HepG2 (cell line): Measurements from ENCODE around the gene BCAS1. TPM values are rescaled to one million over a fixed set of nuclear protein-coding genes. Genes with fewer than 3 reads are reported as not detected.

ENCODE experiments used
- FUBP1 ChIP-seq: sonication (generic); formaldehyde crosslinking; IDR thresholded peaks from 2 replicates; pipeline ENCODE4 v1.5.1; 2020; ENCODE audit warnings: missing genetic modification reagents, mild to moderate bottlenecking, borderline replicate concordance
- KLF6 ChIP-seq: IDR thresholded peaks from 2 replicates; pipeline ENCODE4 v1.8.0; 2016; ENCODE audit warnings: missing biosample characterization, missing genetic modification reagents
- RCOR2 ChIP-seq: IDR thresholded peaks from 2 replicates; pipeline ENCODE4 v1.6.1; 2016; ENCODE audit warnings: missing biosample characterization, missing genetic modification reagents
- SP140L ChIP-seq: sonication (generic); formaldehyde crosslinking; IDR thresholded peaks from 2 replicates; pipeline ENCODE4 v1.4.0; 2020; ENCODE audit warnings: missing genetic modification reagents, borderline replicate concordance
- polyA plus RNA-seq, 8 experiments: library from polyadenylated mRNA; depleted of rRNA in 3 of 8; stranded (reverse) in 7 of 8; unstranded in 1 of 8; fragments of >200 nt; fragmentation: Illumina TruSeq in 4 of 8; extraction: Trizol in 4 of 8; gene quantifications; 2 replicates each; pipeline versions ENCODE4 v1.2.1 to v1.2.3, GENCODE V29; 2011 to 2016; ENCODE audit warnings: low read depth in 4 of 8, missing spikeins in 1 of 8, mixed read lengths in 1 of 8; ENCODE audit not compliant: insufficient read depth in 1 of 8
- total RNA-seq, 5 experiments: library from RNA; depleted of rRNA; stranded (reverse); fragments of >200 nt; fragmentation: Illumina TruSeq; extraction: Trizol; gene quantifications; 2 replicates each; pipeline ENCODE4 v1.2.3, GENCODE V29; 2016; ENCODE audit warnings: low read depth in 1 of 5
- TF ChIP-seq, protein P1 (sequence below): IDR thresholded peaks from 2 replicates; pipeline ENCODE4 v1.6.1; 2016; ENCODE audit warnings: low read depth, missing genetic modification reagents, missing compliant biosample characterization
- TF ChIP-seq, protein P2 (sequence below): sonication (generic); formaldehyde crosslinking; IDR thresholded peaks from 2 replicates; pipeline ENCODE4 v1.4.0; 2020; ENCODE audit warnings: missing genetic modification reagents, borderline replicate concordance
- TF ChIP-seq, protein P3 (sequence below): sonication (generic); formaldehyde crosslinking; IDR thresholded peaks from 2 replicates; pipeline ENCODE4 v1.5.1; 2020; ENCODE audit warnings: mild to moderate bottlenecking, moderate library complexity, missing genetic modification reagents

BCAS1 gene
- total and polyA plus RNA-seq, 2 of the 13 experiments (the other 11 are each of a cell fraction or from before 2014, with no cell fraction given), result 0.55 to 0.91 TPM

GRCh38 chr20:53946106-53946505 lies 124.3 kb downstream of the BCAS1 start (continued):
- TF ChIP-seq, protein P1, sequence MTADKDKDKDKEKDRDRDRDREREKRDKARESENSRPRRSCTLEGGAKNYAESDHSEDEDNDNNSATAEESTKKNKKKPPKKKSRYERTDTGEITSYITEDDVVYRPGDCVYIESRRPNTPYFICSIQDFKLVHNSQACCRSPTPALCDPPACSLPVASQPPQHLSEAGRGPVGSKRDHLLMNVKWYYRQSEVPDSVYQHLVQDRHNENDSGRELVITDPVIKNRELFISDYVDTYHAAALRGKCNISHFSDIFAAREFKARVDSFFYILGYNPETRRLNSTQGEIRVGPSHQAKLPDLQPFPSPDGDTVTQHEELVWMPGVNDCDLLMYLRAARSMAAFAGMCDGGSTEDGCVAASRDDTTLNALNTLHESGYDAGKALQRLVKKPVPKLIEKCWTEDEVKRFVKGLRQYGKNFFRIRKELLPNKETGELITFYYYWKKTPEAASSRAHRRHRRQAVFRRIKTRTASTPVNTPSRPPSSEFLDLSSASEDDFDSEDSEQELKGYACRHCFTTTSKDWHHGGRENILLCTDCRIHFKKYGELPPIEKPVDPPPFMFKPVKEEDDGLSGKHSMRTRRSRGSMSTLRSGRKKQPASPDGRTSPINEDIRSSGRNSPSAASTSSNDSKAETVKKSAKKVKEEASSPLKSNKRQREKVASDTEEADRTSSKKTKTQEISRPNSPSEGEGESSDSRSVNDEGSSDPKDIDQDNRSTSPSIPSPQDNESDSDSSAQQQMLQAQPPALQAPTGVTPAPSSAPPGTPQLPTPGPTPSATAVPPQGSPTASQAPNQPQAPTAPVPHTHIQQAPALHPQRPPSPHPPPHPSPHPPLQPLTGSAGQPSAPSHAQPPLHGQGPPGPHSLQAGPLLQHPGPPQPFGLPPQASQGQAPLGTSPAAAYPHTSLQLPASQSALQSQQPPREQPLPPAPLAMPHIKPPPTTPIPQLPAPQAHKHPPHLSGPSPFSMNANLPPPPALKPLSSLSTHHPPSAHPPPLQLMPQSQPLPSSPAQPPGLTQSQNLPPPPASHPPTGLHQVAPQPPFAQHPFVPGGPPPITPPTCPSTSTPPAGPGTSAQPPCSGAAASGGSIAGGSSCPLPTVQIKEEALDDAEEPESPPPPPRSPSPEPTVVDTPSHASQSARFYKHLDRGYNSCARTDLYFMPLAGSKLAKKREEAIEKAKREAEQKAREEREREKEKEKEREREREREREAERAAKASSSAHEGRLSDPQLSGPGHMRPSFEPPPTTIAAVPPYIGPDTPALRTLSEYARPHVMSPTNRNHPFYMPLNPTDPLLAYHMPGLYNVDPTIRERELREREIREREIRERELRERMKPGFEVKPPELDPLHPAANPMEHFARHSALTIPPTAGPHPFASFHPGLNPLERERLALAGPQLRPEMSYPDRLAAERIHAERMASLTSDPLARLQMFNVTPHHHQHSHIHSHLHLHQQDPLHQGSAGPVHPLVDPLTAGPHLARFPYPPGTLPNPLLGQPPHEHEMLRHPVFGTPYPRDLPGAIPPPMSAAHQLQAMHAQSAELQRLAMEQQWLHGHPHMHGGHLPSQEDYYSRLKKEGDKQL, result no peak
- TF ChIP-seq RCOR2 (CRISPR knock-in tag) (no peak), KLF6 (no peak), FUBP1 (CRISPR knock-in tag) (no peak), SP140L (CRISPR knock-in tag) (no peak)
- TF ChIP-seq, protein P2, sequence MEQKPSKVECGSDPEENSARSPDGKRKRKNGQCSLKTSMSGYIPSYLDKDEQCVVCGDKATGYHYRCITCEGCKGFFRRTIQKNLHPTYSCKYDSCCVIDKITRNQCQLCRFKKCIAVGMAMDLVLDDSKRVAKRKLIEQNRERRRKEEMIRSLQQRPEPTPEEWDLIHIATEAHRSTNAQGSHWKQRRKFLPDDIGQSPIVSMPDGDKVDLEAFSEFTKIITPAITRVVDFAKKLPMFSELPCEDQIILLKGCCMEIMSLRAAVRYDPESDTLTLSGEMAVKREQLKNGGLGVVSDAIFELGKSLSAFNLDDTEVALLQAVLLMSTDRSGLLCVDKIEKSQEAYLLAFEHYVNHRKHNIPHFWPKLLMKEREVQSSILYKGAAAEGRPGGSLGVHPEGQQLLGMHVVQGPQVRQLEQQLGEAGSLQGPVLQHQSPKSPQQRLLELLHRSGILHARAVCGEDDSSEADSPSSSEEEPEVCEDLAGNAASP (CRISPR knock-in tag), result no peak
- TF ChIP-seq, protein P3, sequence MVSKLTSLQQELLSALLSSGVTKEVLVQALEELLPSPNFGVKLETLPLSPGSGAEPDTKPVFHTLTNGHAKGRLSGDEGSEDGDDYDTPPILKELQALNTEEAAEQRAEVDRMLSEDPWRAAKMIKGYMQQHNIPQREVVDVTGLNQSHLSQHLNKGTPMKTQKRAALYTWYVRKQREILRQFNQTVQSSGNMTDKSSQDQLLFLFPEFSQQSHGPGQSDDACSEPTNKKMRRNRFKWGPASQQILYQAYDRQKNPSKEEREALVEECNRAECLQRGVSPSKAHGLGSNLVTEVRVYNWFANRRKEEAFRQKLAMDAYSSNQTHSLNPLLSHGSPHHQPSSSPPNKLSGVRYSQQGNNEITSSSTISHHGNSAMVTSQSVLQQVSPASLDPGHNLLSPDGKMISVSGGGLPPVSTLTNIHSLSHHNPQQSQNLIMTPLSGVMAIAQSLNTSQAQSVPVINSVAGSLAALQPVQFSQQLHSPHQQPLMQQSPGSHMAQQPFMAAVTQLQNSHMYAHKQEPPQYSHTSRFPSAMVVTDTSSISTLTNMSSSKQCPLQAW (CRISPR knock-in tag), result no peak
